CD4-positive, alpha-beta T cell (primary cell): ENCODE measurements around the gene INPP5D. TPM values are rescaled to one million over a fixed set of nuclear protein-coding genes. Genes with fewer than 3 reads are reported as not detected.

ENCODE experiments used
- ATAC-seq: fragments of 200-7000 bp; cut with Tn5 transposase; one replicate; pipeline ENCODE4 v1.10.0; 2022; ENCODE audit warnings: mild to moderate bottlenecking; ENCODE audit not compliant: poor library complexity
- CTCF ChIA-PET: fragments of 350-600 bp; sonication (Branson Sonifier 250); formaldehyde crosslinking; loops from one replicate; lab custom pipeline; 2021; ENCODE audit warnings: antibody characterized with exemption, inconsistent platforms; lab: Charles Lee
- POLR2A ChIA-PET: fragments of 350-600 bp; sonication (Branson Sonifier 250); formaldehyde crosslinking; loops from one replicate; lab custom pipeline; 2021; ENCODE audit warnings: antibody characterized with exemption, inconsistent platforms; lab: Charles Lee
- DNase-seq, 14 experiments: peaks; one replicate each; pipeline ENCODE4 v3.0.0-alpha.2; 2013 to 2020; ENCODE audit warnings: mixed read lengths in 2 of 14
- H3K27ac ChIP-seq, 2 donors: one replicate each; pipeline versions ENCODE4 v1.5.1 to v1.7.0; 2013; ENCODE audit warnings: low read length in 2 of 2, low read depth in 1 of 2, mild to moderate bottlenecking in 1 of 2
- H3K27me3 ChIP-seq, 2 experiments: 1 replicate in 1 of 2; 2 replicates in 1 of 2; pipeline versions ENCODE4 v1.6.1 to v1.7.0; 2013; ENCODE audit warnings: low read length in 2 of 2, control low read depth in 1 of 2, mild to moderate bottlenecking in 1 of 2, moderate library complexity in 1 of 2; ENCODE audit not compliant: insufficient read depth in 2 of 2, control insufficient read depth in 1 of 2
- H3K36me3 ChIP-seq: one replicate; pipeline ENCODE4 v1.6.1; 2013; ENCODE audit warnings: low read length, control low read depth; ENCODE audit not compliant: insufficient read depth
- H3K4me1 ChIP-seq: one replicate; pipeline ENCODE4 v1.6.1; 2013; ENCODE audit warnings: low read length, control low read depth; ENCODE audit not compliant: insufficient read depth
- H3K4me3 ChIP-seq: one replicate; pipeline ENCODE4 v1.5.1; 2013; ENCODE audit warnings: mild to moderate bottlenecking, low read length, moderate library complexity
- H3K9me3 ChIP-seq, 2 experiments: 1 replicate in 1 of 2; 2 replicates in 1 of 2; pipeline versions ENCODE4 v1.6.1 to v1.7.0; 2013; ENCODE audit warnings: low read length in 2 of 2, mild to moderate bottlenecking in 2 of 2, control low read depth in 1 of 2, moderate library complexity in 1 of 2; ENCODE audit not compliant: control insufficient read depth in 1 of 2, insufficient read depth in 1 of 2
- H3K27ac Mint-ChIP-seq: one replicate; pipeline ENCODE4 v1.8.0; 2020; ENCODE audit warnings: mixed read lengths
- H3K27me3 Mint-ChIP-seq: one replicate; pipeline ENCODE4 v1.8.0; 2021; ENCODE audit warnings: mixed read lengths
- H3K36me3 Mint-ChIP-seq: one replicate; pipeline ENCODE4 v1.8.0; 2021; ENCODE audit warnings: low read depth, mixed read lengths
- H3K4me1 Mint-ChIP-seq: one replicate; pipeline ENCODE4 v1.8.0; 2021; ENCODE audit warnings: low read depth, mixed read lengths
- H3K4me3 Mint-ChIP-seq: one replicate; pipeline ENCODE4 v1.8.0; 2020; ENCODE audit warnings: mild to moderate bottlenecking, mixed read lengths
- H3K9me3 Mint-ChIP-seq: one replicate; pipeline ENCODE4 v1.8.0; 2020; ENCODE audit warnings: mixed read lengths
- CTCF ChIP-seq: fragments of 200-600 bp; IDR thresholded peaks from one replicate; pipeline ENCODE4 v1.8.0; 2022; ENCODE audit warnings: antibody characterized with exemption, mild to moderate bottlenecking
- intact Hi-C, 2 experiments: fragments of 100-400 bp; cut with DNase I in 1 of 2; cut with micrococcal nuclease in 1 of 2; formaldehyde crosslinking; loops; one replicate each; pipeline versions ENCODE4 v1.15.1 to v1.9.0; 2023 to 2025; cut with DNase I, micrococcal nuclease
- total RNA-seq, 174 experiments: library from RNA in 2 of 174; stranded (reverse) in 2 of 174; gene quantifications; one replicate each; pipeline ENCODE4 v1.2.3 and lab custom pipeline; 2021 to 2026

The INPP5D gene
- total RNA-seq, 2 experiments from 2014 or later, result 141 to 154 TPM

- Histone ChIP-seq H3K36me3 (peaks cover 25% of the 10 kb centered on the region), H3K4me3 (no peak overlapping the region), H3K4me1 (peaks cover 78% of the 10 kb centered on the region), H3K27ac (no peak overlapping the region), H3K9me3 (peaks cover 0 to 8% of the 10 kb centered on the region in 2 experiments), H3K27me3 (no peaks in the 10 kb centered on the region)
- Mint-ChIP-seq H3K4me1 (peaks cover 79% of the 10 kb centered on the region), H3K36me3 (peaks cover 53% of the 10 kb centered on the region), H3K27me3 (no peaks in the 10 kb centered on the region), H3K27ac (no peak overlapping the region), H3K9me3 (no peaks in the 10 kb centered on the region), H3K4me3 (no peak overlapping the region)
- no peak for DNase-seq
- TF ChIP-seq CTCF, result no peak
- ChIA-PET CTCF (no interaction called here), POLR2A (interaction anchor here (1.2 kb wide), 1 partner anchor 26 kb away, joined by 3 read pairs; no protein-coding TSS in a partner anchor)
- intact Hi-C loops, result no loop called here
- no peak for ATAC-seq
Observed at GRCh38 chr2:233105156-233105895, 45.2 kb downstream of the INPP5D start.

- Mint-ChIP-seq H3K4me1 (peaks cover 77% of the 10 kb centered on the region), H3K27ac (no peak overlapping the region), H3K27me3 (no peaks in the 10 kb centered on the region), H3K4me3 (no peak overlapping the region), H3K36me3 (peaks cover 49% of the 10 kb centered on the region), H3K9me3 (no peaks in the 10 kb centered on the region)
- intact Hi-C loops, result no loop called here
- H3K4me1 ChIP-seq, result peaks cover 75% of the 10 kb centered on the region
- DNase-seq (no peak), ATAC-seq (no peak)
- no peak overlapping the region for H3K4me3 ChIP-seq
- peaks cover 0 to 8% of the 10 kb centered on the region in 2 experiments for H3K9me3 ChIP-seq
- POLR2A ChIA-PET, result no interaction called here
- H3K27ac ChIP-seq, result no peak overlapping the region
- no peak for TF ChIP-seq CTCF
- H3K27me3 ChIP-seq, result no peaks in the 10 kb centered on the region
- H3K36me3 ChIP-seq, result peaks cover 25% of the 10 kb centered on the region
- CTCF ChIA-PET, result no interaction called here
Observed at GRCh38 chr2:233105930-233106329, 45.8 kb downstream of the INPP5D start.

GRCh38 chr2:233107011-233107410 lies 46.9 kb downstream of the INPP5D start:
- no peak overlapping the region for H3K4me3 Mint-ChIP-seq
- H3K27me3 Mint-ChIP-seq, result no peaks in the 10 kb centered on the region
- no peak for ATAC-seq
- intact Hi-C loops, result no loop called here
- ChIA-PET POLR2A (interaction anchor here (0.9 kb wide), 1 partner anchor 11 kb away, joined by 3 read pairs; no protein-coding TSS in a partner anchor), CTCF (interaction anchor here (0.6 kb wide), 1 partner anchor 239 kb away, joined by 3 read pairs; no protein-coding TSS in a partner anchor)
- TF ChIP-seq CTCF, result no peak
- Histone ChIP-seq H3K4me3 (no peak overlapping the region), H3K9me3 (peaks cover 0 to 8% of the 10 kb centered on the region in 2 experiments), H3K27ac (peak overlapping the region in 1 of 2 donors; percentile 40), H3K27me3 (no peaks in the 10 kb centered on the region), H3K4me1 (peaks cover 69% of the 10 kb centered on the region), H3K36me3 (peaks cover 23% of the 10 kb centered on the region)
- H3K4me1 Mint-ChIP-seq, result peaks cover 80% of the 10 kb centered on the region
- peaks cover 49% of the 10 kb centered on the region for H3K36me3 Mint-ChIP-seq
- no peaks in the 10 kb centered on the region for H3K9me3 Mint-ChIP-seq
- DNase-seq, result no peak
- H3K27ac Mint-ChIP-seq, result peak overlapping the region; percentile 43
